MM.1S (cell line): ENCODE measurements around the gene KRT35.

Experiments used
- CTCF ChIP-seq: fragments of 300-600 bp; sonication (generic); IDR thresholded peaks from 2 replicates; pipeline ENCODE4 v1.5.1; 2016; ENCODE audit warnings: antibody characterized with exemption, low read length, mixed read lengths
- EZH2 ChIP-seq: fragments of 300-600 bp; sonication (generic); optimal IDR thresholded peaks from 2 replicates; pipeline ENCODE3; 2017; ENCODE audit warnings: low read depth, mild to moderate bottlenecking, antibody characterized with exemption, low read length, mixed read lengths
- EZH2phosphoT487 ChIP-seq: fragments of 300-600 bp; sonication (generic); IDR thresholded peaks from 2 replicates; pipeline ENCODE4 v1.6.1; 2018; ENCODE audit warnings: antibody characterized with exemption, low read length

GRCh38 chr17:41524261-41524660, 43.3 kb upstream of the KRT35 start:
- TF ChIP-seq CTCF = no peak
- TF ChIP-seq EZH2phosphoT487 = no peak
- no peak for TF ChIP-seq EZH2
